Cardiac atrium fibroblast (primary cell): ENCODE results near the gene TCP11X1. TPM values are rescaled to one million over a fixed set of nuclear protein-coding genes. Genes with fewer than 3 reads are reported as not detected.

Source experiments
- total RNA-seq: library from RNA; depleted of rRNA; stranded (reverse); fragments of >200 nt; gene quantifications from 2 replicates; pipeline ENCODE4 v1.2.3, GENCODE V29; 2015

The TCP11X1 gene
- not detected in 2 replicates for total RNA-seq

GRCh38 chrX:102214986-102215385, at the start of gene TCP11X1:
TSS of gene TCP11X1 (plus strand) at chrX:102215301.

GRCh38 chrX:102246893-102247292, 31.8 kb downstream of the TCP11X1 start, which contains the start of gene NXF2:
TSS of gene NXF2 (plus strand) at chrX:102247167. CDS start at chrX:102307079, 59,912 bp downstream.

Other genes with a start within 250 kb of the TCP11X1 start
- not detected in 2 replicates for gene TCEAL2, start 89.6 kb upstream of the TCP11X1 start, total RNA-seq
- not detected in 2 replicates for gene TCEAL6, start 72.8 kb upstream of the TCP11X1 start, total RNA-seq
- gene BEX5, start 59.3 kb upstream of the TCP11X1 start, total RNA-seq: not detected in 2 replicates
- gene NXF2, start 31.9 kb downstream of the TCP11X1 start, total RNA-seq: not detected in 2 replicates
- gene NXF2B, start 224.7 kb downstream of the TCP11X1 start, total RNA-seq: not detected in 2 replicates